GM21528 (cell line): ENCODE data around the gene MPZ.

ENCODE experiments used
- ATAC-seq: cut with Tn5 transposase; IDR thresholded peaks from one replicate; pipeline ENCODE4 v1.9.1; 2021; ENCODE audit warnings: mild to moderate bottlenecking, moderate library complexity; ENCODE audit not compliant: unreplicated experiment, low FRiP score

Gene MPZ

DNA sequence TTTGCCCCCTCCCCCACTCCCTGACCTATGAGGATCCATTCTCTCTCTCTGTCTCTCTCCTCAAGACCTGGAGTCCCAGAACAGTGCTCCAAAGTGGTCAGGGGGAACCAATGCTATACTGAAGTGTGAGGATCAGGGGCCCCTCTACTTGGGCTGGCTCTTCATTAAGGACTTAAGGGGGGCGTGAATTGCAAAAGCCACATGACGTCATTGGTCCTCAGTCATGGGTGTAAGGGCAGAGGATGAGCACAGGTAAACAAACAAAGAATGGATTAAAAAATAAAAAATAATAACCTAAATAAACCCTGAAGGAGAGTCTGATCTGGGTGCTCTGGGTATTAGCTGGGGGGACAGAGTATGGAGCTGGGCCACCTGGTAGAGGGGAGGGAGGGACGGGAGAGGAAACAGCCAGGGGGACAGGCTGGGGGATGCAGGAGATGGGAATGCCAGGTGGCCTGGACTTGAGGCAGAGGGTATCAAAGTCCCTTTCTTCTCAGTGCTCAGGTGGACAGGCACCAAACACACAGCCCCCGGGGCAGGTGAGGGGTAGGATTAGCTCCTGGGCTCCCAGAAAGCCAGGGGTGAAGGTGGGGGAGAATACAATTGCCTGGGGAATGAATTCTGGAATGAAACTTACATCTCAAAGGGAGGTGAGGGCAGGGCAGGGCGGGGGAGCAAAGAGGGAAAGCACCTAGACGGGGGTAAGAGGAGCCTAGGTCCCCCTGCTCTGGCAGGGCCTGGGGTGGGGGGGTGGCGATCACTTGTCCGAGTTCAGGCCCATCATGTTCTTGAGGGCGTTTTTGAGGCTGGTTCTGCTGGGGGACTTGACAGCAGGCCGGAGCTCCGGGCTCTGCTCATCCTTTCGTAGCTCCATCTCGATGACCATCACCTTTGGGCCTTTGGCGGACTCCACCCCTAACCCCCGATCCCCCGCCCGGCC lies 4.6 kb downstream of the MPZ start:
- ATAC-seq, result no peak

DNA sequence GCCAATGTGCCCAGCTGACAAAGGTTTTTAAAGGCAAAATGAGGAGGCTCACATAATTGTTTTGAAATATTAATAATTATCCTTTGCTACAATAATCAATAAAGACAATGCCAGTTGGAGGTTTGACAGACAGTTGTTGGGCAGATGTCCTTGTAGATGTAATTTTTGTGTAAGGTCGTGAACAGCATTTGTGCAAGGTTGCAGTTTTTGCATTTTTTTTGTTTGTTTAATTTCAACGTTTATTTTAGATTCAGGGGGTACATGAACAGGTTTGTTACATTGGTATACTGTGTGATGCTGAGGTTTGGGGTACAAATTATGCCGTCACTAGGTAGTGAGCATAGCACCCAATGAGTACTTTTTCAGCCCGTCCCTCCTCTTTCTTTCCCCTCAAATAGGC lies 9.3 kb downstream of the MPZ start:
- ATAC-seq, result no peak

DNA sequence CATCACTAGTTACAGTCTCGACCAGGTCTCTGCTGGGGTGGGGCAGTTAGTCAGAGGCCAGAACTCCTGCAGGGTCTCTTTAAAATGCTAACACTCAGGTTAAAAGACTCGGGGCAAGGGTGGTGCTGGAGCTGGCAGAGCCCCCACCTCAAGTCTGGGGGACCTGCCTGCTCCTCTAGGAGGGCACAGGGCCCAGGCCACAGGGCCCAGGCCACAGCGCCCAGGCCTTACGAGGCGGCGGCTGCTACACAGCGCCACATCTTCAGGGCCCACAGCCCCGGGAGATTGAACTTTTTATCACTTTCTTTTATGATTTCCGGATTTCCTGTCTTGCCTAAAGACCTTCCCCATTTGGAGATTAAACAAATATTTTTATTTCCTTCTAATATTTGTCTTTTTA lies 10.4 kb downstream of the MPZ start:
- no peak for ATAC-seq

DNA sequence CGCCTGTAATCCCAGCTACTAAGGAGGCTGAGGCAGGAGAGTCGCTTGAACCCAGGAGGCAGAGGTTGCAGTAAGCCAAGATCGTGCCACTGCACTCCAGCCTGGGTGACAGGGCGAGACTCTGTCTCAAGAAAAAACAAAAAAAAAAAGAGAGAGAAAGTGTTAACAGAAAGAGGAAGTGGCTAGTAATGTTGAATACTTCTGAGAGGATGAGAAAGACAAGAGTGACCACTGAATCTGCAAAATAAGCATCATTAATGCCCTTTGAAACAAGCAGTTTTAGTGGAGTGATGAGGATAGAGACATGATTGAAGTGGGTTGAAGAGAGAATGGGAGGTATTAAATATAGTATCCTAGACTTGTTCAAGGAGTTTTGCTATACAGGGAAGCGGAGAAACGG lies 11.7 kb downstream of the MPZ start:
- no peak for ATAC-seq

DNA sequence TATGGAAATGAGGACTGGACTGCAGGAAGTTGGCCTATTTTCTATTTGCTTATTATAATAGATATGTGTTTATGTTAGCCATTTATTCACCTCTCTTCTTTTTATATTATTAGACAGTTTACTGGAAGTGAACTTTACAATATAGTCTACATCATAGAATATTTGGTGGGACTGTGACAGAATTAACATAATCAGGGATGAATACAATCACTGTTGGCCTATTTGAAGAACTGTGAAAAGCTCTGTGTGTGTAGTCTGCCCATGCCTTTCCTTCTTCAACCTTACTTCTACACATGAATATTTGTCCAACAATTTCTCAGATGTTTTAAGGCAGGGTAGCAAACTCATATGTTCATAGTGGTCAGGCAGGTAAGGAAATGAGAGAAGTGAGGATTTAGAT lies 12.4 kb downstream of the MPZ start:
- ATAC-seq, result no peak

DNA sequence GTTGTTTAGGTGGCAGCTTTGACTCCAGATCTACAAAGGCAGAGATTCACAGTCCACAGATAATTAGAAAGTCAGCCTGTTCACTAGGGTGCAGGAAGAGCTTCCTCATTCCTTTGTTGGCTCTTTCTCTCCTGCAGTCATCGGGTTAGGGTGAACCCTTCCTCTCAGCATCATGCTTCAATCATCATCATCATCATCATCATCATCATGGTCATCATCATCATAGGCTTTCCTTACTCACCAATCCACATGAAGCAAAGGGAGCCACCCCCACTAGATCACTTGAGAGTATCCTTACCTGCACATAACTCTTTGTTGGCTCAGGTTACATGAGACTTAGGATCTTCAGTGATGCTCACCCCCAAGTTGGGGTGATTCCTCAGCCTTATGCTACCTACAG lies 19.0 kb downstream of the MPZ start:
- ATAC-seq, result no peak

DNA sequence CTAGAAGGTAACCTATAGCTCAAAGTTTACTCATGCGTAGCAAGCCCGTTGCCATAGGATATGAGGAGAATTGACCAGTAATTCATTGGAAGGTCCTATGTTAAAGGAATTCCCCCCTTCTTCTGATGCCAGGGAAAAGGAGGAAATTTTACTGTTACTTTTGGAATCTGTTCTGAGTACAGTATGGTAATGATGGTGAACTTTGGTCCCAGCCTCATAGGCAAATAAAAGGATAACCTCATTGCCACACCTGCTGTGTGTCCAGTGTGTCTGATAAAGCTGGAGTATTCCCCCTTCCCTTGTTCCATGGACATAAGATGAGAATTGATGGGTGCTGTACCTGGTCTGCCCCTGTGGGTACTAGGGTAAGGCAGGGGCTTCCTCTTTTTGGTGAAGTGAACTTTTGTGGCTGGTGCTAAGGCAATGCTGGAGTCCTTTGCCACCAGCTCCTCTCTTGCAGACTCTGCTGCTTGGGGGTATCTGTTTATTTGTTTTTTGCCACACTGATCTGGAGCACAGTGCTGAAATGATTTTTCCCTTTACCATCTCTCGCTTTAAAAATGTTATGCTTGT lies 22.2 kb downstream of the MPZ start:
- ATAC-seq, result no peak

DNA sequence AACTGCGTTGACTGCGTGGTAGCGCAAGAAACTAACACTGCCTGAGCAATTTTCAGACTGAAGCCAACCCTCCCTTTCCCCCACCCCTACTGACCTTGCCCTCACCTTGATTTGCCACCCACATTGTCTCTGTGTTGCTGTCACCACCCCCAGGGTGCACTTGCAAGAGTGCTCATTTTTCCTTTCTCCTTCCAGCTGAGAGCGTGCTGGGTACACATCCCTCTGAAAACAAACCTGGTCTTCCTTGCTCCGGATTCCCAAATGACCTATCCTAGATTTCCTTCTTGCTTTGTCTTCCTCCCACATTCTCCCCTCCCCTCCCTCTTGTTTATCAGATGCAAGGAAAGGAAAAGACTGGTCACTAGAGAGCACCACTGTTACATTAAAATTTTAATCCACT lies 24.2 kb downstream of the MPZ start:
- ATAC-seq, result no peak

DNA sequence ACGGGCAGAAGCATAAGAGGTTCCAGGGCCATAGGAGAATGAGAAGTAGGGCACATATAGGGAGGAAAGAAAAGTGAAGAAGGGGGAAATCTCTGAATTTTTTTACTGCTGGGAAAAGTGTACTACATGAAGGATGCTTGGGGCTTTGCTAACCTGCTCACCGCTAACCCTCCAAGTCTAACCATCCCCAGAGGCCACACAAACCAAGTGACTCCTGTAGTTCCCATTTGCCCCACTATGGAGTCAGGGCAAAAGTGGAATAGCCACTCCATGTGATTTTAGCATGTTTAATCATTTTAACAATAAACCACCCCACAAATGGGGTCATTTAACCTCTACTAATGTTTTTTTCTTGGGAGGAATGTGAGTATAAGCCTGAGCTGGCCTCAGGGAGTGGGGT lies 24.7 kb downstream of the MPZ start:
- no peak for ATAC-seq

DNA sequence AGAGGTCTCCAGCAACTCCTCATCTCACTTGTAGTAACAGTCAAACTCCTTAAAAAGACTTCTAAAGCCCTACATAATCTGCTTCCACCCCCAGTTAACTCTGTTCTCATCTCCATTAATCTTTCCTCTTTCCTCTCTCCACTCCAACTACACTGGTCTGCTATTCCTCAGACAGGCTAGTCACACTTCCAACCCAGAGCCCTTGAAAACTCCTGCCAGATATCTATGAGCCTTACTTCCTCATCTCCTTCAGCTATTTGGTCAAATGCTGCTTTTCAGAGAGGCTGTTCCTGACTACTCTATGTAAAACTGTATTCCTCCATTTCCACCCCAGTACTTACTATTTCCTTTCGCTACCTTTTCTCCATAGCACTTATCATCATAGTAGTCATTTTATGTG lies 26.8 kb downstream of the MPZ start:
- no peak for ATAC-seq

DNA sequence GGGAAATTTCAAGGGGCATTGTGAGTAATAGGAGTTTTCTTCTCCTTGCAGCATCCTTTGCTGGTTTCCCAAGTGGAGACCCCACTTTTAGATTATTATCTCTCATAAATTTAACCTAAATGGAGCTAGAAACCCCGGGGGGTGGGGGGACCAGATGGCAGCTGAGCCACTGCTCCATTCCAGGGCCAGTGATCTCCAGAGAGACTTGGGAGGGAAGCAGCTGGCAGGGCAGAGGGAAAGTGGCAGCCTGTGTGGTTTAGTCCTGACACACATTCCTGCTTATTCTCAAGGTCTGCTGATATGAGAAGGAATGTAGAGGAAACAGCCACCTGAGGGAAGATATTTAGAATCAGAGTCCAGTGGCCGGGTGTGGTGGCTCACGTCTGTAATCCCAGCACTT lies 34.9 kb downstream of the MPZ start:
- no peak for ATAC-seq

DNA sequence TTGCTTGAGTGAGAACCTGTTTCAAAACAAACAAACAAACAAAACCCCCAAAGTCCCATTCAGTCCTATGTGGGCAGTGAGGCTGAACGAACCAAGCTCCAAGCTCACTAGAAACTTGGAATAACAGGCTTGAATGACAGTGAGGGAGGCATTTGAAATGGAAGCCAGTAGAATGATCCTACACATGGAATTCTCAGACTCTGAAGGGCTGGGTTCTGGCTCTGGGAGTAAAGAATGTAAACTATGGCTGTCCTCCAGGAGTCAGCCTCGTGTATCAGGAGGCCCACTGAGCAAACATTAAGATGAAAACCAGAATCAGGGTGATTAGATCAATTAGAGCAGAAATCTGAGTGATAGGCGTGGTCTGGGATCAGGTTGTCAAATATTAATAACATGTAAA lies 36.4 kb downstream of the MPZ start:
- ATAC-seq, result no peak

DNA sequence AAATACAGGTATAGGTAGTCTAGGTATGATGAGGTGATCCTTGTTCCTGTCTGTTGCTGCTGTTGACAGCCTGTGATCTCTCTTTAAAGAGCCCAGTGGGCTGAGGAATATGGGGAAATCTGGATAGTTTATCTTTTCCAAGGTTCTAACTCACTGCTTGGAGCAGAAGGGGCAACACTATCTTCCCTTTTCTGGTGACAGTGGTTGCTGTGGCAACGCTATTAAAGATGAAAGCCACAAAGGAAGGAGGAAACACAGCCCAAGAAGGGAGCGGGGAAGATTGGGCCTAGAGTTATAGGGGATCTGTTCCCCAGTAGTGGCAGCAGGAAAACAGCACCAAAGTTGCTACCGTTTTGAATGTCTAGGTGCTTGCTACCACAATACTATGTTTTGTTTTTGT lies 42.4 kb downstream of the MPZ start:
- ATAC-seq, result no peak

DNA sequence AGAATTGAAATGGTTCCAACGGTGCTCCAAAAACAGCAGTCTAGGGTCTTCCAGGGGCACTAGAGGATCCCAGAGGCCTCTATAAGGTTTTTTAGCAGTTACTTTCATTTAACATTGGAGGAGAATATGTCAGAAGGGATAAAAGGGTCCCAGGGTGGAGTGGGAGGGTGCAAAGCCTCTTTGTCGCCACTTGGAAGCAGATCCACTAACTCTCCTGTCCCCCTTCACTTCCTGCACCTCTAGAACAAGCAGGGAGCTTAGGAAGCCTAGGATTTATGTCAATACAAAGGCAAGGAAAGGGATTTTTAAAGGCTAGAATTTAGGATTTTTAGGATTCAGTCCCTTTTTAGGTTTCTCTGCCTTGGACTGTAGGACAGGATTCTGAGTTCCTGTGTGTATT lies 42.9 kb downstream of the MPZ start:
- no peak for ATAC-seq

DNA sequence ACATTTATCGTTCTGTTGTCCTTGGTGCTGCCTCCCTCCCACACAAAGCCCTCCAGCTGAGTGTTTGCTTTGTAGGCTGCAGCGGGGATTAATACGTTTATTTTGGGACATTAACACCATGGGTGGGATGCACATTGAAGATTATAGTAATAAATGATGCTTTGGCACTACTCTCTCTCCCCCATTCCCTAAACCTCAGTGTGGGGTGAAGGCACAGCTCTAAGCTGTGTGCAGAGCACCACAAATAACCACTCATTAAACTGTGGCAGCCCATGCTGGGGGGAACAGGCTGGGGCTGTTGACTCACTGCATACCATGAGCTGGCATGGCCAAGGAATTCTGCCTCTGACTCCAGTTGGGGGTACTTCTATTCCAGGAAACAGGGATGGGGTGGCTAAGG lies 43.6 kb downstream of the MPZ start:
- ATAC-seq, result no peak

DNA sequence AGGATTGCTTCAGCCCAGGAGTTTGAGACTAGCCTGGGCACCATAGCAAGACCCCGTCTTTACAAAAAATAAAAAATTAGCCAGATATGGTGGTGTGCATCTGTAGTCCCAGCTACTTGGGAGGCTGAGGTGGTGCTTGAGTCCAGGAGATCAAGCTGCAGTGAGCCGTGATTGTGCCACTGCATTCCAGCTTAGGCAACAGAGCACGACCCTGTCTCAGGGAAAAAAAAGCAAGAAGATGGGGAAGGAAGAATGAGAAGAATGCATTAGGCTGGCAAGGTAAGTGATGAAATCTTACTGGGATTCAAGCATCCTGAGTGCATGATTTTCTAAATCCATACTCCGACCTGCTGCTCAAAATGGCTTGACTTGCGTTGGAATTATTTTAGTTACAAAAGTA lies 44.5 kb downstream of the MPZ start:
- ATAC-seq, result no peak

DNA sequence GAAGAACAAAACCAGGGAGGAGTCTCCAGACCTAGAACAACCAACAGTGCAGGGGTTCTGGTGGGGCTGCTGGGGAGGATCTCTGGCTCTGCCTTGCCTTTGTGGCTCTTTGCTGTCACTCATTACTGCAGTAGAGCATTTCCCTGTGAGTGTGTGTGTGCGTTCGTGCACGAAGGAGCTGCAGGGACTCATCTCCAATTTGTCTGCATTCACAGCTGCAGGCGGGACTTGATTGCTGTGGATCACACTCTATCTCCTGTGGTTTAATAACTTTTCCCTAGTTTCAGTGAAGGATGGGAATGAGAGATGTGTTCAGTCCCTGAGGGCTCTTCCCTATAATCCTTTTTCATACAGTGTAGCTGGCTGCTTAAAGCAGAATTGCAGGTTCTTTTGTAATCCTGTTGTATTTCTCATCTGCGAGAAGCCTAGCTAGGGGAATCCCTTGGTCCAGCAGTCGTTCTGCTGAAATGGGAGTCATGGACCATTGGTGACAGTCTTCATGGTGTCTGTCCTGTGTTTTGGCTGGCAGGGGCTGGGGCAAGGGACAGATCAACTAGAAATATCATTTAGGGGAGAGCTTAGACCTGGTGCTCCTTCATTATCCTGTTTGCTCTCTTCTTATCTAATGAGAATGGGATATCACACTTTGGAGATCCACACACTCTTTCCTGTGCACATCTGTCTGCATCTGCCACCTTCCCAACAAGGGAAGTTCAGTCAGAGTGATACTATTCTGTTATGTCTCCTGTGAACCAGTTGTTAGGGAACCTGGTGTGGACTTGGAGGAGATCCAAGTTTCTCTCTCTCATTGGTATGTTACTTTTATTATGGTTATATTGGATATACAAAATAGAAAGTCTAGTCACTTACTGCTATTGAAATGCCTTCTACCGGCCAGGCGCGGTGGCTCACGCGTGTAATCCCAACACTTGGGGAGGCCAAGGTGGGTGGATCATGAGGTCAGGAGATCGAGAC lies 48.2 kb downstream of the MPZ start:
- ATAC-seq, result no peak

DNA sequence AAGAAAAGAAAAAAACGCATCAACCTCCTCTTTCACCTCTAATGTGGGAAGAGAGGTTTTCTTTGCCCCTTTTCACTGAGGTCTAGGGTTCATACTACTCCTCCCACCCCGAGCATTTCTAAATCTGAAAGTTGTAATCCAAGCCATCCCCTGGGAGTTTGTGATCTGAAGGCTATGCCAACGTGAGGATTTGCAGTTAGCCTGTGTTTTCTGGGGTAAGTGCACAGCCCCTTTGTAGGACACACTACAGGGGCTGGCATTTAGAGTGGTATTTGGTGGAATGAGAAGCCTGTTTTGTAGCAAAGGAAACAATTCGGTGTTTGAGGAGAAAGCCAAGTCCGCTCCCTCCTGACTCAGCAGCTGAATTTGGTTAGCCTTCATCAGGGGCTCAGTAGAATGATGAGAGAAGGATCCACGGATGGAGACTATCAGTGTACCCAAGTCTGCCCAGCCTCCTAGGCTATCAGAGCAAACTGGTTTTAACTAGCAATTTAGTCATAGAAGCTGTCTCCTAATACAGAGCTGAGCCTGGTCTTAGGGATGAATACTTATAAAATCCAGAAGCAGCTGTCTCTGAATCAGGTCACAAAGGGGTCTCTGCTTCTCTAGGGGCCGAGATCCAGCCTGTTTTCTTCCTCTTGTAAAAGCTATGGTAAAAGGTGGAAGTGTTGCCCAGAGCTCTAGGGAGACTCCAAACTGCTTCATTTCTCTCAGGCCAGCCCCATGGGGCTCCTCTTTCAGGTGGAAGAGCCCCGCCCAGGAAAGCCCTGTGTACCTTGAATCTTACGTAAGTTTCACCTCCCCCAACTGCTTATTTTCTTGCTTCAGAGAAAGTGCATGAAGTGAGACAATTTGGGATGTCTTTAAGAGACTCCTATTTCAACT lies 49.1 kb downstream of the MPZ start:
- no peak for ATAC-seq

DNA sequence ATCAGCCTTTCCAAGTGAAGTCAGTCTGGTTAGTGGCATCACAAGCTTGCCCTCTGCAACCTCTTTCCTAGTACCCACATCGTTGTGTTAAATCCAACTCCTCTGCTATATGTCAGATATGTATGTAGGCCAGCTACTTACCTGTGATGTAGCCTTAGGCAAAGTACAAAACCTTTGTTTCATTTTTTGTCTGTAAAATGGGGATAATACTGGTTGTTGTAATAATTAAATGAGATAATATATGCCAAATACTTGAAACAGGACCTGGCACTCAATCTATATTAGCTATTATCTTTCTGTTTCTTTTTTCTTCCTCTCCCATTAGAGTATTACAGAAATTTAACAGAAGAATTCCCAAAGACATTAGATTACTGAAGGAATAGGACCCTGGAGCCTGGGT lies 50.0 kb downstream of the MPZ start:
- no peak for ATAC-seq

DNA sequence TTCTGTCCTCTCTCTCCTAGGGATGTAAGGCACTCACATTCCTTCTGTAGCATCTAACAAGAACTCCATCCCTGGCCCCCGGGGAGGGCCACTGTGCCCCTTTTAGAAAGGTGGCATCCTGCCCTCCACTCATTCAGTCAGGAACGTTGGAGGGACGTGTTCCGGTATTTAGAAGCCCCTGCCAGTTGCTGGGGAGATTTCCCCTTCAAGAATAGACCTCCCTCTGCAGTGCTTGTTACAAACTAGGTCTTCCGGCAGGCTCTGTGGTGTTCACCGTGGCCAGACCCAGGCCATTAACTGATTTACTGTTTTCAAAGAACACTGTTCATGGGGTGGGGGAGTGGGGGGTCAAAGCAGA lies 50.4 kb downstream of the MPZ start:
- no peak for ATAC-seq
